ENCODE measurements around the gene HMGCL. TPM values are rescaled to one million over a fixed set of nuclear protein-coding genes. Genes with fewer than 3 reads are reported as not detected.
"Not testable (repeated sequence)": the region's sequence is repeated elsewhere in the genome, so short reads cannot be mapped to it uniquely, and the experiment has no call there.

Gene HMGCL
- total RNA-seq, 3 donors from 2014 or later: 45.2 to 83.4 (median 62.6) TPM

DNA sequence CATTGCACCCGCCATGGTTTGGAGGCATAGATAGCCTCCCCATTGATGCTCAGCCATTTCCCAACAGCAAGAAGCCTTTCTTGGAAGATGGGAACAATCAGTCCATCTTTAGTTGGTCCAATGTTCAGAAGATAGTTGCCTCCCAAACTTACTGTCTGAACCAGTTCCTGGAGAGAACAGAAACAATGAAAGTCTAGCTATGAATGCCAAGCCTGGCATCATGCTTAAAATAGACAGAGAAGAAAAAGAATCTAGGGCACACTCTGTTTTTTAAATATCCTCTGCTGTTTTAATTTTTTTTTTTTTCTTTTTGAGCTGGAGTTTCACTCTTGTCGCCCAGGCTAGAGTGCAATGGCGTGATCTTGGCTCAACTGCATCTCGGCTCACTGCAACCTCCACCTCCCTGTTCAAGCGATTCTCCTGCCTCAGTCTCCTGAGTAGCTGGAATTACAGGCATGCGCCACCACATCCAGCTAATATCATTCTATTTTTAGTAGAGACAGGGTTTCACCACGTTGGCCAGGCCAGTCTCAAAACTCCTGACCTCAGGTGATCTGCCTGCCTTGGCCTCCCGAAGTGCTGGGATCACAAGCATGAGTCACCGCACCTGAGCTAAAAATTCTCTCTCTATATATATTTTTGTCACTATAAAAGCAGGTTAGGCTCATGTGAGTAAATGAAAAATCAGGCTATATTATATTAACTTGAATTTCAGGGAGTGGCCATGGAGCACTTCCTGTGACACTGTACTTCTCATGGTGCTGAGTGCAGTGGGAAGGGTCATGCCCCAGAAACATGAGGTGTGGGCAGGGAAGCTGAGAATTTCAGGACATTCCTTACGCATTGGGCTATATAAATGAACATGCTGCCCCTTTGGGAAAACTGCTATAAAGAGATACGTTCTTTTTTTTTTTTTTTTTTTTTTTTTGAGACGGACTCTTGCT lies 23.7 kb upstream of the HMGCL start:
- intact Hi-C loops (cut with DNase I, micrococcal nuclease): no loop called here
- no peak for ATAC-seq
- no peaks in the 10 kb centered on the region for H3K4me1 ChIP-seq (ENCODE audit: low read depth)
- no peak overlapping the region for H3K4me3 ChIP-seq
- no peak for DNase-seq
- TF ChIP-seq, protein P1, sequence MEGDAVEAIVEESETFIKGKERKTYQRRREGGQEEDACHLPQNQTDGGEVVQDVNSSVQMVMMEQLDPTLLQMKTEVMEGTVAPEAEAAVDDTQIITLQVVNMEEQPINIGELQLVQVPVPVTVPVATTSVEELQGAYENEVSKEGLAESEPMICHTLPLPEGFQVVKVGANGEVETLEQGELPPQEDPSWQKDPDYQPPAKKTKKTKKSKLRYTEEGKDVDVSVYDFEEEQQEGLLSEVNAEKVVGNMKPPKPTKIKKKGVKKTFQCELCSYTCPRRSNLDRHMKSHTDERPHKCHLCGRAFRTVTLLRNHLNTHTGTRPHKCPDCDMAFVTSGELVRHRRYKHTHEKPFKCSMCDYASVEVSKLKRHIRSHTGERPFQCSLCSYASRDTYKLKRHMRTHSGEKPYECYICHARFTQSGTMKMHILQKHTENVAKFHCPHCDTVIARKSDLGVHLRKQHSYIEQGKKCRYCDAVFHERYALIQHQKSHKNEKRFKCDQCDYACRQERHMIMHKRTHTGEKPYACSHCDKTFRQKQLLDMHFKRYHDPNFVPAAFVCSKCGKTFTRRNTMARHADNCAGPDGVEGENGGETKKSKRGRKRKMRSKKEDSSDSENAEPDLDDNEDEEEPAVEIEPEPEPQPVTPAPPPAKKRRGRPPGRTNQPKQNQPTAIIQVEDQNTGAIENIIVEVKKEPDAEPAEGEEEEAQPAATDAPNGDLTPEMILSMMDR (IDR thresholded peaks at IDR 0.05): no peak
- H3K9me3 ChIP-seq: peaks cover 4% of the 10 kb centered on the region
- peaks cover 4% of the 10 kb centered on the region for H3K36me3 ChIP-seq (ENCODE audit: low read depth)

DNA sequence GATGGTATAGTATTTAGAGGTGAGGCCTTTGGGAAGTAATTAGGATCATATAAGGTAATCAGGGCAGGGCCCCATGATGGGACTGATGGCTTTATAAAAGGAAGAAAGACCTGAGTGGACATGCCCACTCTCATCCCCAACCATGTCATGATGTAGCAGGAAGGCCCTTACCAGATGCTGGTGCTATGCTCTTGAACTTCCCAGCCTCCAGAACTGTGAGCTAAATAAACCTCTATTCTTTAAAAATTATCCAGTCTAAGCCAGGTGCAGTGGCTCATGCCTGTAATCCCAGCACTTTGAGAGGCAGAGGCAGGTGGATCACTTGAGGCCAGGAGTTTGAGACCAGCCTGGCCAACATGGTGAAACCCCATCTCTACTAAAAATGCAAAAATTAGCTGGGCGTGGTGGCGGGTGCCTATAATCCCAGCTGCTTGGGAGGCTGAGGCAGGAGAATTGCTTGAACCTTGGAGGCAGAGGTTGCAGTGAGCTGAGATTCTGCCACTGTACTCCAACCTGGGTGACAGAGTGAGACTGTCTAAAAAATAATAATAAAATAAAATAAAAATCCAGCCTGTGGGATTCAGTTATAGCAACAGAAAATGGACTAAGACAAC lies 22.4 kb upstream of the HMGCL start:
- DNase-seq; H3K9me3 ChIP-seq; H3K4me3 ChIP-seq; ATAC-seq; H3K36me3 ChIP-seq (ENCODE audit: low read depth); intact Hi-C loops (cut with DNase I, micrococcal nuclease); H3K4me1 ChIP-seq (ENCODE audit: low read depth): not testable (repeated sequence)

DNA sequence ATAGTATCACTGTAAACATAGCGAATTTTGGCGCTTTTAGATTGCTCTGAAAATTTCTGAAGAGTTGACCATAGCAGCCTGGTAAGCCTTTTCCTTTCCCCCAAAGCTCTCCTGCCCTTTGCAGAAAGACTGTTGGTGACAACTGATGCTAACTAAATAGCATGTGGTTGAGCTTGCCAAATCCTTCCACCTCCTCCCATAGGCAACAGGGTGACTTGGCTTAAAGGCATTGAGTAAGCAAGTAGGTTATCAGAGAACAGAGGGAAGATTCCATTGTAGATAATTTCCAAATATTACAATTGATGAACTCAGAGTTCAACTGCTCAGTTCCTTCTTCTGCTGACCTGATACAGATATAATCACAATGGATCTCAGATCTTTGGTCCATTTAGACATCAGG lies 19.9 kb upstream of the HMGCL start:
- ATAC-seq (no peak), DNase-seq (no peak)
- Histone ChIP-seq H3K4me3 (no peak overlapping the region), H3K36me3 (ENCODE audit: low read depth) (peaks cover 4% of the 10 kb centered on the region), H3K9me3 (peaks cover 4% of the 10 kb centered on the region), H3K4me1 (ENCODE audit: low read depth) (no peaks in the 10 kb centered on the region)
- intact Hi-C loops (cut with DNase I, micrococcal nuclease): no loop called here
- TF ChIP-seq, protein P1 (IDR thresholded peaks at IDR 0.05): no peak

DNA sequence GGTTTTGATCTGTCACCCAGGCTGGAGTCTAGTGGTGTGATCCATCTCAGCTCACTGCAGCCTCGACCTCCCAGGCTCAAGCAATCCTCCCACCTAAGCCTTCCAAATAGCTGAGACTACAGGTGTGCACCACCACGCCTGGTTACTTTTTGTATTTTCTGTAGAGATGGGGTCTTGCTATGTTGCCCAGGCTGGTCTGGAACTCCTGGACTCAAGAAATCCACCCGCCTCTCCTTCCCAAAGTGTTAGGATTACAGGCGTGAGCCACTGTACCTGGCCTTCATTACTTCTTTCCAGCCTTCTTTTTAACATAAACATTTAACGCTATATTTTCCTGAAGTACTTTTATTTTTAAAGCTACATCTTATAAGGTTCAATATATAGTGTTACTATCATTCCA lies 18.4 kb upstream of the HMGCL start:
- ATAC-seq: no peak
- intact Hi-C loops (cut with DNase I, micrococcal nuclease): no loop called here
- Histone ChIP-seq H3K9me3 (peaks cover 4% of the 10 kb centered on the region), H3K4me1 (ENCODE audit: low read depth) (peaks cover 3% of the 10 kb centered on the region), H3K4me3 (no peak overlapping the region), H3K36me3 (ENCODE audit: low read depth) (peaks cover 4% of the 10 kb centered on the region)
- no peak for DNase-seq
- TF ChIP-seq, protein P1 (IDR thresholded peaks at IDR 0.05): no peak

DNA sequence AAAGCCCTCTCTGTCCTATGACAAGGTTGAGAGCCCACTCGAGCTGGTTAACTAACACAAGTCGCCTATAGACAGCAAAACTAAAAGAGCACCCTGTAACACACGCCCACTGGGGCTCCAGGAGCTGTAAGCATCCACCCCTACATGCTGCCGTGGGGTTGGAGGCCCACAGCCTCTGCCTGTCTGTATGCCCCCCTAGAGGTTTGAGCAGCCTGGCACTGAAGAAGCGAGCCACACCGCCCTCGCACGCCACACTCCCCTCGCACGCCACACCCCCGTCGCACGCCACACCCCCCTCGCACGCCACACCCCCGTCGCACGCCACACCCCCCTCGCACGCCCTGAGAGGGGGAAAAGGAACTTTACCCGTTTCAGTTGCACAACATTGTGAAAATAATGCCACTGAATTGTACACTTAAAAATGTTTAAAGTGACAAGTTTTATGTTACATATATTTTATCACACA lies 13.2 kb upstream of the HMGCL start:
- DNase-seq: peak; percentile 70 to 88 (median 82)
- peaks cover 16% of the 10 kb centered on the region for H3K4me1 ChIP-seq (ENCODE audit: low read depth)
- H3K4me3 ChIP-seq: no peak overlapping the region
- TF ChIP-seq, protein P1 (IDR thresholded peaks at IDR 0.05): no peak
- no peaks in the 10 kb centered on the region for H3K9me3 ChIP-seq
- no peaks in the 10 kb centered on the region for H3K36me3 ChIP-seq (ENCODE audit: low read depth)
- intact Hi-C loops (cut with DNase I, micrococcal nuclease): no loop called here
- peak; percentile 100 for ATAC-seq

DNA sequence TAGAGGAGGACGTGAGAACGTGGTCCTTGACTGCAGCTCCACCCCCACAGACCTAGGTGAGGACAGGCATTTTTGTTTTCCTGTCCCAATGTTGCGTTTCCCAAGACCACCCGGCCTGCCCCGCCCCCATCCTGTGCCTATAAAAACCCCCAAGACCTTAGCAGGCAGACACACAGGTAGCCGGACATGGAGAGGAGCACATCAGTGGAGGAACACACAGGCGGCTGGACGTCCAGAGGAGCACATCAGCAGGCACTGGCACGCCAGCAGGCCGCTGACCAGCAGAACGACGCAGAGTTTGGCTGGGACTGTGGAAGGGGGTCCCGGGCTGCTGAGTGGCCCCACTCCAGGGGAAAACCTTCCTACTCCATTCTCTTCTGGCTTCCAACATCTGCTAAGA lies 12.7 kb upstream of the HMGCL start:
- intact Hi-C loops (cut with DNase I, micrococcal nuclease): no loop called here
- Histone ChIP-seq H3K36me3 (ENCODE audit: low read depth) (no peaks in the 10 kb centered on the region), H3K4me3 (no peak overlapping the region), H3K9me3 (no peaks in the 10 kb centered on the region), H3K4me1 (ENCODE audit: low read depth) (peaks cover 16% of the 10 kb centered on the region)
- TF ChIP-seq, protein P1 (IDR thresholded peaks at IDR 0.05): no peak
- peak; percentile 15 for ATAC-seq
- DNase-seq: peak; percentile 23 to 49 (median 46)
